ENCODE measurements around the gene KRTAP5-2.
"Not testable (repeated sequence)": the region's sequence is repeated elsewhere in the genome, so short reads cannot be mapped to it uniquely, and the experiment has no call there.

KRTAP5-2 gene

DNA sequence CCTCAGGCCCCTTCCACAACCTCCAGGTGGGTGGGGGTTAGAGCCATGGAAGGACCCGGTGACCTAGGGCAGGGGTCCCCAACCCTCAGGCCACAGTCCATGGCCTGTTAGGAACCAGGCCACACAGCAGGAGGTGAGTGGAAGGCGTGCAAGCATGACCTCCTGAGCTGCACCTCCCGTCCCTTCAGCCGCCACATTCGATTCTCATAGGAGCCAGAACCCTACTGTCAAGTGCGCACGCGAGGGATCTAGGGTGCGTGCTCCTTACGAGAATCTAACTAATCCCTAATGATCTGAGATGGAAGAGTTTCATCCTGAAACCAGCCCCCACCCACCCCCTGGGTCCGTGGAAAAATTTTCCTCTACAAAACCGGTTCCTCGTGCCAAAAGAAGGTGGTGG lies 27.4 kb upstream of the KRTAP5-2 start:
- Histone ChIP-seq H3K9me3 (ENCODE audit: control insufficient read depth, low read length) (no peaks in the 10 kb centered on the region), H3K4me1 (ENCODE audit: control insufficient read depth, insufficient read depth, low read length, poor library complexity, severe bottlenecking) (no peaks in the 10 kb centered on the region), H3K27ac (ENCODE audit: low read depth, low read length, severe bottlenecking) (no peak overlapping the region), H3K36me3 (ENCODE audit: control insufficient read depth, insufficient read depth, low read length) (no peaks in the 10 kb centered on the region), H3K4me3 (ENCODE audit: extremely low read depth, insufficient read depth, low read length, poor library complexity, severe bottlenecking) (no peak overlapping the region)
- 91 to 94% methylated on average over 10 to 12 of the region's 13 CpGs for WGBS, 2 experiments (ENCODE audit: insufficient coverage in 2 of 2)

GRCh38 chr11:1624621-1625020 lies 26.5 kb upstream of the KRTAP5-2 start:
- Histone ChIP-seq H3K4me3 (ENCODE audit: extremely low read depth, insufficient read depth, low read length, poor library complexity, severe bottlenecking) (no peak overlapping the region), H3K27ac (ENCODE audit: low read depth, low read length, severe bottlenecking) (no peak overlapping the region), H3K4me1 (ENCODE audit: control insufficient read depth, insufficient read depth, low read length, poor library complexity, severe bottlenecking) (no peaks in the 10 kb centered on the region), H3K36me3 (ENCODE audit: control insufficient read depth, insufficient read depth, low read length) (no peaks in the 10 kb centered on the region), H3K9me3 (ENCODE audit: control insufficient read depth, low read length) (no peaks in the 10 kb centered on the region)
- WGBS, 2 experiments (ENCODE audit: insufficient coverage in 2 of 2) = 83 to 85% methylated on average over 16 of the region's 16 CpGs

GRCh38 chr11:1623716-1624115 lies 25.6 kb upstream of the KRTAP5-2 start:
- Histone ChIP-seq H3K9me3 (ENCODE audit: control insufficient read depth, low read length) (no peaks in the 10 kb centered on the region), H3K27ac (ENCODE audit: low read depth, low read length, severe bottlenecking) (no peak overlapping the region), H3K36me3 (ENCODE audit: control insufficient read depth, insufficient read depth, low read length) (no peaks in the 10 kb centered on the region), H3K4me3 (ENCODE audit: extremely low read depth, insufficient read depth, low read length, poor library complexity, severe bottlenecking) (no peak overlapping the region), H3K4me1 (ENCODE audit: control insufficient read depth, insufficient read depth, low read length, poor library complexity, severe bottlenecking) (no peaks in the 10 kb centered on the region)
- 78 to 89% methylated on average over 8 to 9 of the region's 9 CpGs for WGBS, 2 experiments (ENCODE audit: insufficient coverage in 2 of 2)

GRCh38 chr11:1622086-1622485 lies 24.0 kb upstream of the KRTAP5-2 start, which contains the start of gene KRTAP5-4:
Gene KRTAP5-4 (minus strand): TSS chr11:1622138. CDS start chr11:1622093, 45 bp downstream.
- 100% methylated on average over 1 of the region's 1 CpG; no CpG with 5 or more reads in 1 of the 2 experiments for WGBS, 2 experiments (ENCODE audit: insufficient coverage in 2 of 2)

GRCh38 chr11:1619449-1619848 lies 21.4 kb upstream of the KRTAP5-2 start:
- H3K4me3 ChIP-seq (ENCODE audit: extremely low read depth, insufficient read depth, low read length, poor library complexity, severe bottlenecking) = no peak overlapping the region

More at GRCh38 chr11:1622086-1622485, 24.0 kb upstream of the KRTAP5-2 start, which contains the start of gene KRTAP5-4:
- Histone ChIP-seq H3K4me3 (ENCODE audit: extremely low read depth, insufficient read depth, low read length, poor library complexity, severe bottlenecking) (no peak within 1 kb of the TSS), H3K9me3 (ENCODE audit: control insufficient read depth, low read length) (no peaks in the 10 kb centered on the region), H3K36me3 (ENCODE audit: control insufficient read depth, insufficient read depth, low read length) (no peaks in the 10 kb centered on the region), H3K4me1 (ENCODE audit: control insufficient read depth, insufficient read depth, low read length, poor library complexity, severe bottlenecking) (no peaks in the 10 kb centered on the region), H3K27ac (ENCODE audit: low read depth, low read length, severe bottlenecking) (no peak within 1 kb of the TSS)

DNA sequence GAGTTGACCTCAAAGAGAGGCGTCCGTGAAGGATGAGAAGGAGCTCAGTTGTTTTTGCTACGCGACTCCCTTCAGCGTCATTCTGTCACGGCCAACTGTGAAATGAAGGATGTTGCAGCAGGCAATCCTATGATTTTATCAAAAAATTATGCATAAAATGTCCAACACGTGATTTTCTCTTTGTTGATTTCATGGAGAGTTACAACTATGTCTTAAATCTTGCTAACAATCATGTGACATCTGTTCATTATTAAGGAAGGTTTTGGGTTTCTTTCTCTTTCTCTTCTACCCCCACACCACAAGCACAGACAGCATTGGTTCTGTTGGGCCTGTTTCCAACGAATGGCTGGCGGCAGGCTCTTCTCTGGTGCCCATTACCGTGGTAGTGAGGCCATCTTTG lies 20.1 kb upstream of the KRTAP5-2 start:
- no peak overlapping the region for H3K4me3 ChIP-seq (ENCODE audit: extremely low read depth, insufficient read depth, low read length, poor library complexity, severe bottlenecking)
- no peaks in the 10 kb centered on the region for H3K9me3 ChIP-seq (ENCODE audit: control insufficient read depth, low read length)
- no peaks in the 10 kb centered on the region for H3K4me1 ChIP-seq (ENCODE audit: control insufficient read depth, insufficient read depth, low read length, poor library complexity, severe bottlenecking)
- no peak overlapping the region for H3K27ac ChIP-seq (ENCODE audit: low read depth, low read length, severe bottlenecking)
- WGBS, 2 experiments (ENCODE audit: insufficient coverage in 2 of 2) = 70 to 74% methylated on average over 5 to 9 of the region's 10 CpGs
- no peaks in the 10 kb centered on the region for H3K36me3 ChIP-seq (ENCODE audit: control insufficient read depth, insufficient read depth, low read length)

More at GRCh38 chr11:1619449-1619848, 21.4 kb upstream of the KRTAP5-2 start:
- no peaks in the 10 kb centered on the region for H3K9me3 ChIP-seq (ENCODE audit: control insufficient read depth, low read length)
- WGBS, 2 experiments (ENCODE audit: insufficient coverage in 2 of 2) = 67 to 90% methylated on average over 2 to 10 of the region's 10 CpGs
- no peak overlapping the region for H3K27ac ChIP-seq (ENCODE audit: low read depth, low read length, severe bottlenecking)
- no peaks in the 10 kb centered on the region for H3K4me1 ChIP-seq (ENCODE audit: control insufficient read depth, insufficient read depth, low read length, poor library complexity, severe bottlenecking)
- H3K36me3 ChIP-seq (ENCODE audit: control insufficient read depth, insufficient read depth, low read length) = no peaks in the 10 kb centered on the region

GRCh38 chr11:1608363-1608762 lies 10.3 kb upstream of the KRTAP5-2 start, which contains the start of gene KRTAP5-3:
Gene KRTAP5-3 (minus strand): TSS chr11:1608463. CDS start chr11:1608385, 78 bp downstream.
- H3K4me1 ChIP-seq (ENCODE audit: control insufficient read depth, insufficient read depth, low read length, poor library complexity, severe bottlenecking) = no peaks in the 10 kb centered on the region
- H3K36me3 ChIP-seq (ENCODE audit: control insufficient read depth, insufficient read depth, low read length) = no peaks in the 10 kb centered on the region
- no peaks in the 10 kb centered on the region for H3K9me3 ChIP-seq (ENCODE audit: control insufficient read depth, low read length)
- WGBS, 2 experiments (ENCODE audit: insufficient coverage in 2 of 2) = 80 to 83% methylated on average over 1 to 4 of the region's 4 CpGs
- no peak within 1 kb of the TSS for H3K4me3 ChIP-seq (ENCODE audit: extremely low read depth, insufficient read depth, low read length, poor library complexity, severe bottlenecking)
- no peak within 1 kb of the TSS for H3K27ac ChIP-seq (ENCODE audit: low read depth, low read length, severe bottlenecking)

GRCh38 chr11:1607901-1608300 lies 9.8 kb upstream of the KRTAP5-2 start:
- 92 to 100% methylated on average over 2 of the region's 5 CpGs for WGBS, 2 experiments (ENCODE audit: insufficient coverage in 2 of 2)
- H3K36me3 ChIP-seq (ENCODE audit: control insufficient read depth, insufficient read depth, low read length); H3K9me3 ChIP-seq (ENCODE audit: control insufficient read depth, low read length); H3K4me3 ChIP-seq (ENCODE audit: extremely low read depth, insufficient read depth, low read length, poor library complexity, severe bottlenecking); H3K27ac ChIP-seq (ENCODE audit: low read depth, low read length, severe bottlenecking); H3K4me1 ChIP-seq (ENCODE audit: control insufficient read depth, insufficient read depth, low read length, poor library complexity, severe bottlenecking): not testable (repeated sequence)

DNA sequence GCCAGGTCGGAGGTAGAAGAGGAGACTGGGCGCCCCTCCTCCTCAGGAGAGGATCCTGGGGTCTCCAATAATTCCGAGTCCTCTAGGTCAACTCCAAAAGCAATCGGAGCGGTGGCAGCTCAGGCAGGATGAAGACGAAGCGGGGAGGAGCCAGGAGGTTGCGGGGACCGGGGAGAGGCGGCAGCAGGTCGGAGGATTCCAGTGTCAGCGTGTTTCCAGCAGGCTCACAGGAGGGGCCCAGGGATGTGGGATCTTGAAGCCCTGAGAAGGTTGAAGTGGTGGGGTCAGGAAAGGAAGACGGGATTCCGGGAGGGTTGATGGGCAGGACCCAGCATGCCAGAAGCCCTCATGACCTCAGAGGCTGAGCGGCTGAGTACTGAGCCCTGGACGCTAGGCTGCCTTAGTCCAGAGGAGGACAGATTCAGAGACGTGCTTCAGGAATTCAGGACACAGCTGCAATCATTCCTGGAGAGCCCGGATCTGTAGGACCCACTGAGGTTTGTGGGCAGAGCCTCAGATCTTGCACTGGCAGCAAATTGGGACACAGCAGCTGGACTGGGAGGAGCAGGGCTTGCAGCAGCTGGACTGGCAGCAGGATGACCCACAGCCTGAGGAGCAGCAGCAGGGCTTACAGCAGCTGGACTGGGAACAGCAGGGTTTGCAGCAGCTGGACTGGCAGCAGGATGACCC lies 9.2 kb upstream of the KRTAP5-2 start:
- H3K4me3 ChIP-seq (ENCODE audit: extremely low read depth, insufficient read depth, low read length, poor library complexity, severe bottlenecking); H3K4me1 ChIP-seq (ENCODE audit: control insufficient read depth, insufficient read depth, low read length, poor library complexity, severe bottlenecking); H3K36me3 ChIP-seq (ENCODE audit: control insufficient read depth, insufficient read depth, low read length); H3K9me3 ChIP-seq (ENCODE audit: control insufficient read depth, low read length); H3K27ac ChIP-seq (ENCODE audit: low read depth, low read length, severe bottlenecking): not testable (repeated sequence)
- WGBS, 2 experiments (ENCODE audit: insufficient coverage in 2 of 2) = 37% methylated on average over 16 to 18 of the region's 18 CpGs

- H3K4me1 ChIP-seq (ENCODE audit: control insufficient read depth, insufficient read depth, low read length, poor library complexity, severe bottlenecking); H3K4me3 ChIP-seq (ENCODE audit: extremely low read depth, insufficient read depth, low read length, poor library complexity, severe bottlenecking); H3K9me3 ChIP-seq (ENCODE audit: control insufficient read depth, low read length); H3K27ac ChIP-seq (ENCODE audit: low read depth, low read length, severe bottlenecking); H3K36me3 ChIP-seq (ENCODE audit: control insufficient read depth, insufficient read depth, low read length): not testable (repeated sequence)
- 91 to 93% methylated on average over 10 to 12 of the region's 13 CpGs for WGBS, 2 experiments (ENCODE audit: insufficient coverage in 2 of 2)
These were observed 7.8 kb upstream of the KRTAP5-2 start for GRCh38 chr11:1605923-1606322.

DNA sequence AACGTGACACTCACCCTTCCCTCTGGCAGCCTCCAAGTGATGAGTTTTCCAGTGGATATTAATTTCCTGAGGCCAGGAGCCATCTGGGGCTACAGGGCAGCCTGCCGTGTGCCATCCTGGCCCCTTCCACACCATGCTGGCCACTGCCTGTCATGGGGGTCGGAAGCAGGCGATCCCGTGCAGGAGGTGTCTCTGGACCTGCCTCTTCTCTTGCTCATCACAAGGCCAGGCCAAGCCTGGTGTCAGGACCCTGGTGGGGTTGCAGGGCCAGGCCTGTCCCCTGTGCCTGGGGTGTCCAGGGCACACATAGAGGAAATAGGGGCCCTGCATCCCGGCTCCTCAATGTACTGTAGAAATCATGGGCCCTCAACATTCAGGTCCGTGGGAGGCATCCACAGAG lies 6.6 kb upstream of the KRTAP5-2 start:
- H3K36me3 ChIP-seq (ENCODE audit: control insufficient read depth, insufficient read depth, low read length) = no peaks in the 10 kb centered on the region
- no peaks in the 10 kb centered on the region for H3K4me1 ChIP-seq (ENCODE audit: control insufficient read depth, insufficient read depth, low read length, poor library complexity, severe bottlenecking)
- no peak overlapping the region for H3K27ac ChIP-seq (ENCODE audit: low read depth, low read length, severe bottlenecking)
- H3K9me3 ChIP-seq (ENCODE audit: control insufficient read depth, low read length) = no peaks in the 10 kb centered on the region
- H3K4me3 ChIP-seq (ENCODE audit: extremely low read depth, insufficient read depth, low read length, poor library complexity, severe bottlenecking) = no peak overlapping the region
- 79 to 82% methylated on average over 7 of the region's 7 CpGs for WGBS, 2 experiments (ENCODE audit: insufficient coverage in 2 of 2)

Data from mesodermal cell (in vitro differentiated cells).